ENCODE measurements around the gene BTAF1. TPM values are rescaled to one million over a fixed set of nuclear protein-coding genes. Genes with fewer than 3 reads are reported as not detected.

The BTAF1 gene
- total RNA-seq, 1 experiment from 2014 or later, result 45.2 TPM

DNA sequence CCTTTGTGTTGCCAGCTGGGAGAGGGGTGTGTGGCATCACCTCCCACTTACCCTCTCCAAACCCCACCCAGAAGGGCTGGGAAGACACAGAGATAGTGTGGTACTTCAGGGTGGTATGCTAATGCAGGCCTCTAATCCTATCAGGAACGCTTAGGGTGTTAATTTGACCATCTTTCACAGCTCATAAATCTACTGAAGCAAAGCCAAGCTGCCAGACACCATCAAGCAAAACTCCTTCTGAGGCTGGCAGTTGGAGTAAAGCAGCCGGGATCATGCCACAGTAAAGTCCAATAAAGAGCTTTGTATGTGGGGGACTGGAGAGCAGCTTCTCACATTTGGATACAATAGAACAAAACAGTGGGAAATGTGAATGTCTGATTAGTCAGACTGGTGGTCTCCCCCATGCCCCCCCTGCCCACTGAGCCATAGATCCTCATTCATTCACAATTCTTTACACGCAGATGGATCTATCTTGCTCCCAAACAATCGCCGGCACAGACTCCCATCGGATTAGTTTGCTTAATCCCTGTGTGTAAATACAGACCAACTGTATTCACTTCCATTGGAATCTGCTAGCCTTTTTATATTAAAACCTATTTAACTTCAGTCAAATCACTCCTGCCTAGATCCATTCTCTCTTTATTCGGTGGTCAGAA, 43.9 kb upstream of the BTAF1 start:
- no peaks in the 10 kb centered on the region for H3K23me2 ChIP-seq (ENCODE audit: insufficient read length, low read depth, low read length, poor library complexity, severe bottlenecking)
- no peak overlapping the region for H2BK15ac ChIP-seq (ENCODE audit: low read depth, low read length)
- H2AFZ ChIP-seq (ENCODE audit: low read length), result no peak overlapping the region
- H3K27ac Mint-ChIP-seq, result peak overlapping the region in 2 of 3 experiments; percentile 52 to 89; a peak in 4 of 7 replicates
- H2AK5ac ChIP-seq (ENCODE audit: insufficient read length, low read length), result no peak overlapping the region
- H2BK120ac ChIP-seq (ENCODE audit: low read depth, low read length, poor library complexity, severe bottlenecking), result no peak overlapping the region
- no peaks in the 10 kb centered on the region for H4K20me1 ChIP-seq (ENCODE audit: control insufficient read depth, insufficient read depth, insufficient read length)
- no peak overlapping the region for H4K91ac ChIP-seq (ENCODE audit: insufficient read length, low read depth, low read length)
- H3K79me1 ChIP-seq (ENCODE audit: insufficient read depth, low read depth, low read length, poor library complexity, severe bottlenecking), result no peaks in the 10 kb centered on the region
- H3K4me1 ChIP-seq (ENCODE audit: insufficient read depth, low read length), result peaks cover 19% of the 10 kb centered on the region
- H4K5ac ChIP-seq (ENCODE audit: insufficient read length, low read depth, low read length), result no peak overlapping the region
- WGBS (ENCODE audit: extremely low coverage, insufficient read length, low lambda C conversion rate), result no CpG with 5 or more reads among the region's 7 CpGs
- no peak overlapping the region for H3K27ac ChIP-seq (ENCODE audit: insufficient read length, low read depth, low read length)
- no peak overlapping the region for H3K23ac ChIP-seq (ENCODE audit: insufficient read length, low read depth, low read length)
- no peak overlapping the region for H3K9ac ChIP-seq (ENCODE audit: extremely low read depth, insufficient read length, low read length)
- no peaks in the 10 kb centered on the region for H3K9me3 ChIP-seq (ENCODE audit: control insufficient read depth, low read depth, low read length)
- H3K79me2 ChIP-seq (ENCODE audit: insufficient read depth, low read length), result no peaks in the 10 kb centered on the region
- H3T11ph ChIP-seq (ENCODE audit: low read length), result no peak overlapping the region
- peaks cover 4 to 11% (median 6%) of the 10 kb centered on the region in 3 experiments for H3K36me3 Mint-ChIP-seq (ENCODE audit: insufficient read depth in 1 of 3, low read depth in 3 of 3)
- H3K4me1 Mint-ChIP-seq, result peaks cover 43 to 45% of the 10 kb centered on the region in 2 experiments
- no peak overlapping the region for H3K4ac ChIP-seq (ENCODE audit: low read depth, low read length)
- H3K27me3 Mint-ChIP-seq (ENCODE audit: low read depth), result no peaks in the 10 kb centered on the region
- no peaks in the 10 kb centered on the region for H3K27me3 ChIP-seq (ENCODE audit: insufficient read depth, low read length)
- no peak overlapping the region for H3K56ac ChIP-seq (ENCODE audit: insufficient read length, low read depth, low read length)
- TF ChIP-seq, protein P1, sequence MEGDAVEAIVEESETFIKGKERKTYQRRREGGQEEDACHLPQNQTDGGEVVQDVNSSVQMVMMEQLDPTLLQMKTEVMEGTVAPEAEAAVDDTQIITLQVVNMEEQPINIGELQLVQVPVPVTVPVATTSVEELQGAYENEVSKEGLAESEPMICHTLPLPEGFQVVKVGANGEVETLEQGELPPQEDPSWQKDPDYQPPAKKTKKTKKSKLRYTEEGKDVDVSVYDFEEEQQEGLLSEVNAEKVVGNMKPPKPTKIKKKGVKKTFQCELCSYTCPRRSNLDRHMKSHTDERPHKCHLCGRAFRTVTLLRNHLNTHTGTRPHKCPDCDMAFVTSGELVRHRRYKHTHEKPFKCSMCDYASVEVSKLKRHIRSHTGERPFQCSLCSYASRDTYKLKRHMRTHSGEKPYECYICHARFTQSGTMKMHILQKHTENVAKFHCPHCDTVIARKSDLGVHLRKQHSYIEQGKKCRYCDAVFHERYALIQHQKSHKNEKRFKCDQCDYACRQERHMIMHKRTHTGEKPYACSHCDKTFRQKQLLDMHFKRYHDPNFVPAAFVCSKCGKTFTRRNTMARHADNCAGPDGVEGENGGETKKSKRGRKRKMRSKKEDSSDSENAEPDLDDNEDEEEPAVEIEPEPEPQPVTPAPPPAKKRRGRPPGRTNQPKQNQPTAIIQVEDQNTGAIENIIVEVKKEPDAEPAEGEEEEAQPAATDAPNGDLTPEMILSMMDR (conservative IDR thresholded peaks at IDR 0.05), result no peak
- no peak overlapping the region for H2BK12ac ChIP-seq (ENCODE audit: insufficient read length, low read depth, low read length)
- peak overlapping the region in 1 of 2 experiments; percentile 54; a peak in 3 of 5 replicates for H3K4me3 Mint-ChIP-seq
- H3K14ac ChIP-seq (ENCODE audit: insufficient read depth, low read length), result no peak overlapping the region
- no peak overlapping the region for H3K18ac ChIP-seq (ENCODE audit: insufficient read length, low read depth, low read length)
- H2BK5ac ChIP-seq (ENCODE audit: insufficient read length, low read length), result no peak overlapping the region
- H3K9me3 Mint-ChIP-seq, result peaks cover 6 to 7% of the 10 kb centered on the region in 2 experiments
- DNase-seq, result no peak
- H3K4me2 ChIP-seq (ENCODE audit: insufficient read depth, insufficient read length, low read length), result no peak overlapping the region
- H2BK20ac ChIP-seq (ENCODE audit: low read depth, low read length, poor library complexity, severe bottlenecking), result no peak overlapping the region
- no peak overlapping the region for H4K8ac ChIP-seq (replicated peaks; ENCODE audit: insufficient read length, low read depth, low read length)
